Adipocyte (in vitro differentiated cells): ENCODE data around the gene ZBED1.
A peak's percentile ranks its signal among the peaks of the same experiment; 100 is the strongest.
"Not testable (repeated sequence)": the region's sequence is repeated elsewhere in the genome, so short reads cannot be mapped to it uniquely, and the experiment has no call there.

Experiments used
- DNase-seq: peaks from one replicate; pipeline ENCODE4 v3.0.0-alpha.2; 2015; ENCODE audit warnings: low read depth
- H3K27me3 ChIP-seq: replicated peaks from 2 replicates; pipeline ENCODE4 v1.7.0; 2013; ENCODE audit warnings: mild to moderate bottlenecking, low read length, moderate library complexity; ENCODE audit not compliant: control insufficient read depth, insufficient read depth
- H3K36me3 ChIP-seq: 2 replicates; pipeline ENCODE4 v1.7.0; 2013; ENCODE audit warnings: low read length, mild to moderate bottlenecking, moderate library complexity; ENCODE audit not compliant: control insufficient read depth, insufficient read depth, severe bottlenecking
- H3K4me1 ChIP-seq: 2 replicates; pipeline ENCODE4 v1.7.0; 2013; ENCODE audit warnings: mild to moderate bottlenecking, low read length, moderate library complexity; ENCODE audit not compliant: control insufficient read depth, insufficient read depth
- H3K4me3 ChIP-seq: 2 replicates; pipeline ENCODE4 v1.7.0; 2013; ENCODE audit warnings: mild to moderate bottlenecking, low read length, moderate library complexity
- H3K9ac ChIP-seq: 2 replicates; pipeline ENCODE4 v1.7.0; 2013; ENCODE audit warnings: mild to moderate bottlenecking, low read length, moderate library complexity
- H3K9me3 ChIP-seq: 2 replicates; pipeline ENCODE4 v1.7.0; 2013; ENCODE audit warnings: mild to moderate bottlenecking, low read length, moderate library complexity; ENCODE audit not compliant: control insufficient read depth

ZBED1 gene

DNA sequence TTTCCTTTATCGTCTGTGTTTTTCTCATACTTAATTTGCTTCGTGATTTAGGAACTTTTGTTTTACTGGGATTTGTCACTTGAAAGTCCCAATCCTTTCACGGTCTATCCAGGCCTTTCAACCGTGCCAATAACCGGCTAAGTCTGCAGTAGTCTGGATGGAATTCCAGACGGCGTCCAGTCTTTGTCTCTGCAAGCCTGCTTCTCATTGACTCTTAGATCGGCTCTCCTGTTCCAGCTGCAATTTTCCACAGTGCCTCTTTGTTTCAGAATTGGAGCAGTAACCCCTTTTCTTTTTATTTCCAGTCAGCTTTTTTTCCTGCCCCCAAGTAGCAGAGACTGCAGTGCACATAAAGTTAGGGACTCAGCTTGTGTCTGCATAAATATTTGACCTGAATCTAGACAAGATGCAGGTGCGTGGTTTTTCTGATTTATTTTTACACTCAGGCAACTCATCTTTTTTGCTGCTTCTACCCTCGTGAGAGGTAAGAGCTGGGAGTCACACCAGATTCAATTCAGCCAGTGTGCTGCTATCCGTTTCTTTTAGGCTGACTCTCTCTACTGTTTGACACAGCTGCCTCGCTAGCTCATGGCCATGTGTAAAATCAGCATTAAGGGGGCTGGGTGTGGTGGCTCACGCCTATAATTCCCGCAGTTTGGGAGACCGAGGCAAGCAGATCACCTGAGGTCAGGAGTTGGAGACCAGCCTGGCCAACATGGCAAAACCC lies 37.4 kb upstream of the ZBED1 start:
- Histone ChIP-seq H3K4me3 (no peak overlapping the region), H3K9me3 (no peaks in the 10 kb centered on the region), H3K27me3 (peaks cover 36% of the 10 kb centered on the region), H3K4me1 (no peaks in the 10 kb centered on the region), H3K9ac (no peak overlapping the region), H3K36me3 (no peaks in the 10 kb centered on the region)
- peak; percentile 7 for DNase-seq

- Histone ChIP-seq H3K4me3 (no peak overlapping the region), H3K36me3 (no peaks in the 10 kb centered on the region), H3K27me3 (peaks cover 37% of the 10 kb centered on the region)
Observed at GRCh38 chrX:2536974-2537373, 36.2 kb upstream of the ZBED1 start.

DNA sequence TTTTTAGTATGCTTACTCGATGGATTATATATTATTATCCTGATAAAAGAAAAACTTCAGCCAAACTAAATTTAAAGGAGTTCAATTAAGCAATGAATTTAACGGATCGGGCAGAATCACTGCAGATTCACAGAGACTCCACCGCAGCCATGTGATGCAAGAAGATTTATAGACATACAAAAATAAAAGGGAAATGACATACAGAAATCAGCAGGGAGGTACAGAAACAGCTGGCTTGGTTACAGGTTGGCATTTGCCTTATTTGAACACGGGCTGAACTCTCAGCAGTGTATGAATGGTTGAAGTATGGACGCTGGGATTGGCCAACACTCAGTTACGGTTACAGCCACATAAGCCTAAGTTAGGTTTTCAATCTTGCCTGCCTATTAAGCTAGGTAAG lies 35.4 kb upstream of the ZBED1 start:
- Histone ChIP-seq H3K4me1 (no peaks in the 10 kb centered on the region), H3K9ac (no peak overlapping the region), H3K9me3 (no peaks in the 10 kb centered on the region), H3K36me3 (no peaks in the 10 kb centered on the region), H3K27me3 (peaks cover 34% of the 10 kb centered on the region), H3K4me3 (no peak overlapping the region)
- DNase-seq: no peak

More at GRCh38 chrX:2536974-2537373, 36.2 kb upstream of the ZBED1 start:
- Histone ChIP-seq H3K4me1 (no peaks in the 10 kb centered on the region), H3K9me3 (no peaks in the 10 kb centered on the region), H3K9ac (no peak overlapping the region)
- DNase-seq: no peak

- not testable (repeated sequence) for H3K9me3 ChIP-seq, H3K4me3 ChIP-seq
- H3K27me3 ChIP-seq: peaks cover 31% of the 10 kb centered on the region
Observed at GRCh38 chrX:2534261-2535021, 33.7 kb upstream of the ZBED1 start.

DNA sequence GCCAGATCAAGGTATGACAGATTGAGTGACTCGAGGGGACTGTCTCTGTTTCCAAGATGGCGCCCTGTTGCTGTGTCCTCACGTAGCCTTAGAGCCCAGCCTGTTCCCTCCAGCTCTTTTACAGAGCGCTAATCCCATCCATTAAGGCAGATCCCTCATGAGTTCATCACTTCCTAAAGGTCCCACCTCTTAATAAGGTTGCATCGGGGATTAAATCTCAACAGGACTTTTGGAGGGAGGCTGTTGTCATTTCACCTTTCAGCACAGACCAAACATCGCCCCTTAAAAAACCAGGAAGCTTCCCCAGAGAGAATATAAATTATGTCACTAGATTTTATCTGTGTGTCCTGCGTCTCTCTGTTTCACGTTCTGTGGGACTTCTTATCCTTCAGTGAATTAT lies 32.6 kb upstream of the ZBED1 start:
- H3K9ac ChIP-seq: no peak overlapping the region
- DNase-seq: no peak

More at GRCh38 chrX:2534261-2535021, 33.7 kb upstream of the ZBED1 start:
- H3K4me1 ChIP-seq, DNase-seq, H3K36me3 ChIP-seq, H3K9ac ChIP-seq: not testable (repeated sequence)

GRCh38 chrX:2526390-2526789 lies 25.6 kb upstream of the ZBED1 start:
- H3K36me3 ChIP-seq: no peaks in the 10 kb centered on the region
- no peak overlapping the region for H3K4me3 ChIP-seq
- H3K27me3 ChIP-seq: peaks cover 26% of the 10 kb centered on the region
- DNase-seq: no peak
- H3K9ac ChIP-seq: no peak overlapping the region
- H3K4me1 ChIP-seq: no peaks in the 10 kb centered on the region
- H3K9me3 ChIP-seq: no peaks in the 10 kb centered on the region

More for the DNA sequence above, 32.6 kb upstream of the ZBED1 start:
- Histone ChIP-seq H3K27me3 (peaks cover 27% of the 10 kb centered on the region), H3K4me3 (no peak overlapping the region), H3K36me3 (no peaks in the 10 kb centered on the region), H3K4me1 (no peaks in the 10 kb centered on the region), H3K9me3 (no peaks in the 10 kb centered on the region)

GRCh38 chrX:2523911-2524310 lies 23.1 kb upstream of the ZBED1 start:
- peaks cover 26% of the 10 kb centered on the region for H3K27me3 ChIP-seq
- H3K9me3 ChIP-seq: no peaks in the 10 kb centered on the region
- H3K4me1 ChIP-seq: no peaks in the 10 kb centered on the region
- no peaks in the 10 kb centered on the region for H3K36me3 ChIP-seq
- no peak overlapping the region for H3K9ac ChIP-seq
- no peak for DNase-seq
- no peak overlapping the region for H3K4me3 ChIP-seq

GRCh38 chrX:2521927-2522386 lies 21.2 kb upstream of the ZBED1 start:
- Histone ChIP-seq H3K4me3 (no peak overlapping the region), H3K27me3 (peaks cover 22% of the 10 kb centered on the region), H3K9me3 (no peaks in the 10 kb centered on the region), H3K4me1 (no peaks in the 10 kb centered on the region), H3K36me3 (no peaks in the 10 kb centered on the region), H3K9ac (no peak overlapping the region)
- DNase-seq: no peak

DNA sequence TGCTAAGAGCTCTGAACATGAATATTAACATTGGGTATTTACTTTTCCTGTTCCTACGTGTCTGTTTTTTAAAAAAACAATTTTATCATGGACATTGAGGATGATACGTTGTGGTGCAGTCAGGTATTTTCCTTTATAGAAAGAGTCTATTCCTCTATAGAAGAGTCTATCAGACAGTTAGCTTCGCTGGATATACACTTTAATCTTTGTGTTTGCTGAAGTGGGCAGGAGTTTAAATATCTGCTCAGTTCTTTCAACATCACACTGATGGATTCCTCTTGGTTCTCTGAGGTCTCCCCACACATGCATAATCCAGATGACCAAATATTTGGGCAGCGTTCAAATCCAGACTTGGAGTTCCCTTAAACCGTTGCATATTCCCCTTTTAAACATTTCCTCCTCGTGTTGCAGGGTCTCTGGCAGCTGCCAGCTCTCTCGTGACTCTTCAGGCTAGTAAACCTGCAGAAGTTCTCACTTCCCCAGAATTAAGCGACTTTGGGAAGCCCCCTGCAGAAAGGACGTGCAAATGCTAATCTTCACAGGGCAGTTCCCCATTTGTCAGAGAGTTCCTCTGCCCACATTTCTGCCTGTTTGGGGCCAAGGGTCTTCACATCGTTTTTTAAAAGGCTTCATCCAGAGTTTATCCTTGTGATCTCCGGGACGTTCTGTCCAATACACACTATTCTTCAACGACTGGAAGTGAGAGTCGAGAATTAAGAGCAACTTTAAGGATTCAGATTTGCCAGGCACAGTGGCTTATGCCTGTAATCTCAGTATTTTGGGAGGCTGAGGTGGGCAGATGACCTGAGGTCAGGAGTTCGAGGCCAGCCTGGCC lies 20.5 kb upstream of the ZBED1 start:
- no peaks in the 10 kb centered on the region for H3K9me3 ChIP-seq
- no peak overlapping the region for H3K9ac ChIP-seq
- no peak overlapping the region for H3K4me3 ChIP-seq
- H3K27me3 ChIP-seq: peaks cover 22% of the 10 kb centered on the region
- no peak for DNase-seq
- no peaks in the 10 kb centered on the region for H3K4me1 ChIP-seq
- no peaks in the 10 kb centered on the region for H3K36me3 ChIP-seq

DNA sequence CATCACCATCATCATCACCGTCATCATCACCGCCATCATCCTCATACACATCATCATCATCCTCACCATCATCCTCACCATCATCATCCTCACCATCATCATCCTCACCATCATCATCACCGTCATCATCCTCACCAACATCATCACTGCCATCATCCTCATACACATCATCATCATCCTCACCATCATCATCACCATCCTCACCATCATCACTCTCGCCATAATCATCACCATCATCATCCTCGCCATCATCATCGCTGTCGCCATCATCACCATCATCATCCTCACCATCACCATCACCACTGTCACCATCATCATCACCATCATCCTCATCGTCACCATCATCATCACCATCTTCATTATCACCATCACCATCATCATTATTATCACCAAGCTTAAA lies 19.8 kb upstream of the ZBED1 start:
- DNase-seq: no peak
- H3K27me3 ChIP-seq: peaks cover 19% of the 10 kb centered on the region
- H3K9me3 ChIP-seq: no peaks in the 10 kb centered on the region
- H3K9ac ChIP-seq: no peak overlapping the region
- H3K36me3 ChIP-seq: no peaks in the 10 kb centered on the region
- no peak overlapping the region for H3K4me3 ChIP-seq
- H3K4me1 ChIP-seq: no peaks in the 10 kb centered on the region

- H3K9me3 ChIP-seq, DNase-seq, H3K9ac ChIP-seq, H3K4me1 ChIP-seq, H3K4me3 ChIP-seq, H3K36me3 ChIP-seq: not testable (repeated sequence)
- peaks cover 12% of the 10 kb centered on the region for H3K27me3 ChIP-seq
Observed at GRCh38 chrX:2519638-2520037, 18.9 kb upstream of the ZBED1 start.
